Activated CD4-positive, alpha-beta T cell treated with anti-CD3 and anti-CD28 coated beads, Interleukin-2, amount 50 U/mL, for 1 hour (primary cell): ENCODE measurements around the gene ZNF155.
A peak's percentile ranks its signal among the peaks of the same experiment; 100 is the strongest.

Experiments
- DNase-seq: peaks from one replicate; pipeline ENCODE4 v3.0.0-alpha.2; 2020

Gene ZNF155

DNA sequence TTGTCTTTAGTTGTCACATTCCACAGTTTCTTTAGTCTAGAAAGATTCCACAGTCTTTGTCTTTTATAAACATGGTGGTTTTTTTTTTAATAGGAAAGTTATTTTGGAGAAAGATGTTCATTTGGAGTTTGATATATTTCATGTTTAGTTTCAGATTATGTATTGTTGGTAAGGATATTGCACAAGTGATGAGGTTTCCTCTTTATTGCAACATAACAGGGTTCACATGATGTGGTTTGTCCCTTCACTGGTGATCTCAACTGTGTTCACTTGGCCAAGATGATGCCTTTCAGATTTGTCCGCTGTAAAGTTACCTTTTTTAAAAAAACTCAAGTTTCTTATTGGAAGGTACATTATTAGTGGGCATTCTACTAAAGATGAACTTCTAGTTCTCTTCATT, 22.0 kb downstream of the ZNF155 start:
- DNase-seq = no peak

DNA sequence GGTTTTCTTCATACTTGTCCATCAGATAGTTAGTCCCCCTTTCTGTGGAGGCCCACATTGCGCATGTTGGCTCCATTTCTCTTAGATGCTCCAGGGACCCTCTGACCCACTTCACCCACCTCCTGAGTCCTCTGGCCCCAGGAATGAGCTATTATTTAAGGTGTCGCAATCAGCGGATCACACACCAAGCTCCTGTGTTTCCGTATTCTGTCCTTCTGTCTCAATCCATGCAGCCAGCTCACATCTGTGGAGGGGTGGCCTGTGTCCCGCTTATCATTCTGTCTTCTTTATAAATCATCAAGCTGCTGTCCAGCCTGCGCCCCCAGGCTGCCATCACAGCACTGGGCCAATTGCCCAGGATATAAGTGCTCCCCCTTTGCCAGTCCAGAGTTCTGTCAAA, 23.5 kb downstream of the ZNF155 start:
- no peak for DNase-seq

DNA sequence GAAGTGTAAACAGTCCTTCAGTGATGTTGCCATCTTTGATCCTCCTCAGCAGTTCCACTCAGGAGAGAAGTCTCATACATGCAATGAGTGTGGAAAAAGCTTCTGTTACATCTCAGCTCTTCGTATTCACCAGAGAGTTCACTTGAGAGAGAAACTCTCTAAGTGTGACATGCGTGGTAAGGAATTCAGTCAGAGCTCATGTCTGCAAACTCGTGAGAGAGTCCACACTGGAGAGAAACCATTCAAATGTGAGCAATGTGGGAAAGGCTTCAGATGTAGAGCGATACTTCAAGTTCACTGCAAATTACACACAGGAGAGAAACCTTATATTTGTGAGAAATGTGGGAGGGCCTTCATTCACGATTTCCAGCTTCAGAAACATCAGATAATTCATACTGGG, 26.5 kb downstream of the ZNF155 start:
- no peak for DNase-seq

DNA sequence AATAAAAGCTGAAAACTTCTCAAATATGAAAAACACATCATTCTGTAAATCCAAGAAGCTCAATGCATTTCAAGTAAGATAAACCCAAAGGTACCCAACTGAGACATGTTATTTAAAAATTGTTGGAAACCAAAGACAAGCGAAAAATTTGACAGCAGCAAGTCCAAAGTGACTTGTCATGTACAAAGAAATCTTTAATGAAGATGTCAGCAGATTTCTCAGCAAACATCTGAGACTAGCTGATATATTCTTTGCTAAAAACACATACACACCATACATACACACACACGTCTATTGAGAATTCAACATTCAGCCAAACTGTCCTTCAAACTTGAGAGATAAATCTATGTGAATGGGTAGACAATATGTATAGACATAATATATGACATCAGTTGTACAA, 35.5 kb downstream of the ZNF155 start:
- no peak for DNase-seq

DNA sequence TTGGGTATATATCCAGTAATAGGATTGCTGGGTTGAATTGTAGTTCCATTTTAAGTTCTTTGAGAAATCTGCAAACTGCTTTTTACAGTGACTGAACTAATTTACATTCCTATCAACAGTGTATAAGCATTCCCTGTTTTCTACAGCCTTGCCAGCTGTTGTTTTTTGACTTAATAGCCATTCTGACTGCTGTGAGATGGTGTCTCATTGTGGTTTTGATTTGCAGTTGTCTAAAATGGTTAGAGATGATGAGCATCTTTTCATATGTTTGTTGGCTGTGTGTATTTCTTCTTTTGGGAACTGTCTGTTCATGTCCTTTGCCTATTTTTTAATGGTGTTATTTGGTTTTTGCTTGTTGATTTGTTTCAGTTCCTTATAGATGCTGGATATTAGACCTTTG, 37.2 kb downstream of the ZNF155 start:
- DNase-seq = no peak

DNA sequence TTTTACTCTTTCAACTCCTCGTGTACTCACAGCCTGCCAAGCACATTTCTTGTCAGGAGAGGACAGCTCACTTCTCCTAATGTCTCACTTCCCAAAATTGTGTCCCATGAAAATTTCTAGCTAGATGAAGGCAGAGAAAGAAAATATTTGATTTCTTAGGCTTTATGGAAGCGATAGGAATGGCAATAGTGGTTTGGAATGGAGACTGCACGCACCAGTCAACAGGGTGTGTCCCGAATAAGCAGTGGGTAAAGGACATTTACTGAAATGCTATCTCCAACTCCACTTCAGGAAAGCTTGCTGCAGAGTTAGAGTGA, 40.9 kb downstream of the ZNF155 start:
- no peak for DNase-seq

DNA sequence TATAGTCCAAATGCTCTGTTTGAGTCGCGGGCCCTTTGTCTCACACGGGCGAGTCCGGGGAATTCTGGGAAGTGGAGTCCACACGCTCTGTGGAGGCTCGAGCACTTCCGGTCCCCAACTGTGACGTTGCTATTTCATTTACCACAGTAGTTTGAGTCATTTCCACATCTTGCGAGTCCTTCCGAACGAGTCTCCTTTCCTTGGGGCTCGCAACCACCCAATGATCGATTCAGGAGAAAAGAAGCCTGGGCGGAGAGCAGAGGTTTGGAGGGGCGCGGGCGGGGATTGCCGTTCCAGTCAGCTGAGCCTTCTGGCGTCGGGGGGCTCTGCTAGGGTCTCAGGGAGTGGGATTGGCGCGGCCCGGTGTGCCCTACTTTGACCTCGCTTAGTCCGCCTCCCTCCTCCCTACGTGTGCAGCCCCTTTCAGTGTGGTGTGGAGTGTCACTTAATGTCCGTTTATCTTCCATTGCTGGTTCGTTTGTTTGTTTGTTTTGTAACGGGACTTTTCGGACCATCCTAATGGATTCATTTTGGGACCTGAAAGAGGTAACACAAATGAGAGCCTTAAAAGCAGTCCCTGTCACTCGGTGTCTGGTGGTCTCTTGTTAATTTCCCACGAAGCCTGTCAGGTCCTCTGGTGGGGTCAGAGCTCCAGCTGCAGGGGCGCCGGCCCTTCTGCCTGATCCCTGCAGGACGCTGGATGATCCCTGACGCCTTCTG, 41.4 kb downstream of the ZNF155 start, which contains the start of gene ZNF222:
TSS of gene ZNF222 (plus strand) at position 163 of the 720 bp plus-strand sequence. CDS start at position 221, 58 bp downstream.
- DNase-seq = peak; percentile 72

DNA sequence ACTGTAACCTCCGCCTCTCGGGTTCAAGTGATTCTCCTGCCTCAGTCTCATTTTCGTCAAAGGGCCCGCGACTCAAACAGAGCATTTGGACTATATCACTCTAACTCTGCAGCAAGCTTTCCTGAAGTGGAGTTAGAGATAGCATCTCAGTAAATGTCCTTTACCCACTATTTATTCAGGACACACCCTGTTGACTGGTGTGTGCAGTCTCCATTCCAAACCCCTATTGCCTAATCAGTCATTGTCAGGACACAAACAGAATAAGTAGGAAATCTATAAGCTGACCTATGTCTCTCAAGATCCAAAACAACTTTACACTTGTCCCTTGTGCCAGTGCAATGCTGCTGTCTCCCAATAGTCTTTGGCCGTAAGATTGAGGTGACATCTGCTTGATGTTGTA, 42.6 kb downstream of the ZNF155 start:
- no peak for DNase-seq

DNA sequence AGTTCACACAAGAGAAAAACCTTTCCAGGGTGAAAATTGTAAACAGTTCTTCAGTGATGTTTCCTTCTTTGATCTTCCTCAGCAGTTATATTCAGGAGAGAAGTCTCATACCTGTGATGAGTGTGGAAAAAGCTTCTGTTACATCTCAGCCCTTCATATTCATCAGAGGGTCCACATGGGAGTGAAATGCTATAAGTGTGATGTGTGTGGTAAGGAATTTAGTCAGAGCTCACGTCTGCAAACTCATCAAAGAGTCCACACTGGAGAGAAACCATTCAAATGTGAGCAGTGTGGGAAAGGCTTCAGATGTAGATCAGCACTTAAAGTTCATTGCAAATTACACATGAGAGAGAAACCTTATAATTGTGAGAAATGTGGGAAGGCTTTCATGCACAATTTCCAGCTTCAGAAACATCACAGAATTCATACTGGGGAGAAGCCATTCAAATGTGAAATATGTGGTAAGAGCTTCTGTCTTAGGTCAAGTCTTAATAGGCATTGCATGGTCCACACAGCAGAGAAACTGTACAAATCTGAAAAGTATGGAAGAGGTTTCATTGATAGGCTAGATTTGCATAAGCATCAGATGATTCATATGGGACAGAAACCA, 48.1 kb downstream of the ZNF155 start:
- DNase-seq = no peak

DNA sequence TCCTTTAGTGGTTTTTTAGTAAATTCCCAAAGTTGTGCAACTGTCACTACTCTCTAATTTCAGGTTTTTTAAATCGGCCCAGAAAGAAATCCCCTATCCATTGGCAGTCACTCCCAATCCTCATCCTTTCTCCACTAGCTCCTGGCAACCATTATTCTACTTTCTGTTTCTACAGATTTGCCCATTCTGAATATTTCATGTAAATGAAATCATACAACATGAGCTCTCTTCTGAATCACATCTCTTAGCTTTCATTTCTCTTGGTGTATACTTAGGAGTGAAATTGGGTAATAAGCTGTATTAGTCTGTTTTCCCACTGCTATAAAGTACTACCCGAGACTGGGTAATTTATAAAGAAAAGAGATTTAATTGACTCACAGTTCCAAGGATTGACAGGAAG, 58.2 kb downstream of the ZNF155 start:
- DNase-seq = no peak
